Activated naive CD8-positive, alpha-beta T cell treated with anti-CD3 and anti-CD28 coated beads for 36 hours (primary cell): ENCODE data around the gene AKT3. TPM values are rescaled to one million over a fixed set of nuclear protein-coding genes. Genes with fewer than 3 reads are reported as not detected.

Experiments used
- DNase-seq: peaks from one replicate; pipeline ENCODE4 v3.0.0; 2021
- H3K27ac Mint-ChIP-seq: one replicate; pipeline ENCODE4 v1.8.0; 2022; ENCODE audit warnings: mild to moderate bottlenecking, moderate library complexity, mixed read lengths
- H3K27me3 Mint-ChIP-seq: one replicate; pipeline ENCODE4 v1.8.0; 2022; ENCODE audit warnings: mild to moderate bottlenecking, mixed read lengths
- H3K36me3 Mint-ChIP-seq: one replicate; pipeline ENCODE4 v1.8.0; 2021; ENCODE audit warnings: mild to moderate bottlenecking, mixed read lengths
- H3K4me1 Mint-ChIP-seq: one replicate; pipeline ENCODE4 v1.8.0; 2021; ENCODE audit warnings: mixed read lengths
- H3K4me3 Mint-ChIP-seq: one replicate; pipeline ENCODE4 v1.8.0; 2022; ENCODE audit warnings: mild to moderate bottlenecking, moderate library complexity, mixed read lengths
- H3K9me3 Mint-ChIP-seq: one replicate; pipeline ENCODE4 v1.8.0; 2022; ENCODE audit warnings: mixed read lengths
- total RNA-seq, 2 experiments: library from RNA; stranded (reverse); gene quantifications; one replicate each; pipeline ENCODE4 v1.2.3, GENCODE V29; 2021

AKT3 gene
- total RNA-seq, 2 experiments from 2014 or later = 19.1 to 21.5 TPM

GRCh38 chr1:243549791-243550190 is 300.3 kb downstream of the AKT3 start:
- Mint-ChIP-seq H3K27me3 (no peaks in the 10 kb centered on the region), H3K4me1 (peaks cover 4% of the 10 kb centered on the region), H3K27ac (no peak overlapping the region), H3K36me3 (peaks cover 20% of the 10 kb centered on the region), H3K9me3 (no peaks in the 10 kb centered on the region), H3K4me3 (no peak overlapping the region)
- no peak for DNase-seq

DNA sequence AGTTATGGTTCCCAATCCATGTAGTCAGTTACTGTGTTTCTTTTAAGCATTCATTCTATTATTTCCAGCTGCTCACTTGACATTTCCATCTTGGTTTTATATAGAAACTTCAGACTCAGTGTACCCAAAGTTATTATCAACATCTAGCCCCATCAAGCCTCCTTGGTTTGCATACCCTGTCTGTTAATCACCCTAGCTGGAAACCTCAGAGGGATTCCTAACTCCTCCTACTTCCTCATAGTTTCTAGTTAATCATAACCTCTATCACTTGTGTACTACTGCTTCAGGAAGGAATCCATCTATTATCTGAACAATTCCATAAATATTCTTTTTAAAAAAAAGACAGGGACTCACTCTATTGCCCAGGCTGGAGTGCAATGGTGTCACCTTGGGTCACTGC is 300.9 kb downstream of the AKT3 start:
- DNase-seq = no peak
- Mint-ChIP-seq H3K27me3 (no peaks in the 10 kb centered on the region), H3K36me3 (peaks cover 21% of the 10 kb centered on the region), H3K4me3 (no peak overlapping the region), H3K4me1 (peaks cover 4% of the 10 kb centered on the region), H3K27ac (no peak overlapping the region), H3K9me3 (no peaks in the 10 kb centered on the region)

DNA sequence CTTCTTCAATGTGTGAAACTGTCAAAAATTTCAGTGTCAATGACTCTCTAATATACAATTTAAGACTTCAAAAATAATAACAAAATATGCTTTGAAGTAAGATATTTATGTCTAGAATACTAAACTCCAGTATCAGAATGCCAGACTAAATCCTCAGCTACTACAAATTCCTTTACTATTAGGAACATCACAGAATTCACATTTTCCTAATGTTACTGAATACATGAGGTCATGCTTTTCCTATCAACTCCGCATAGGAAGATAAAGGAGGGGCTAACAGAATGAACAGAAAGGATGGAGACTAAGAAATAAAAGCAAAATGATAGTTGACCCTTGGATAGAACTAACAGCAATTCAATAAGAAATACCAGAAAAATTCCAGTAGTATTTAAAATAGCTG is 301.5 kb downstream of the AKT3 start:
- no peaks in the 10 kb centered on the region for H3K27me3 Mint-ChIP-seq
- peaks cover 27% of the 10 kb centered on the region for H3K36me3 Mint-ChIP-seq

DNA sequence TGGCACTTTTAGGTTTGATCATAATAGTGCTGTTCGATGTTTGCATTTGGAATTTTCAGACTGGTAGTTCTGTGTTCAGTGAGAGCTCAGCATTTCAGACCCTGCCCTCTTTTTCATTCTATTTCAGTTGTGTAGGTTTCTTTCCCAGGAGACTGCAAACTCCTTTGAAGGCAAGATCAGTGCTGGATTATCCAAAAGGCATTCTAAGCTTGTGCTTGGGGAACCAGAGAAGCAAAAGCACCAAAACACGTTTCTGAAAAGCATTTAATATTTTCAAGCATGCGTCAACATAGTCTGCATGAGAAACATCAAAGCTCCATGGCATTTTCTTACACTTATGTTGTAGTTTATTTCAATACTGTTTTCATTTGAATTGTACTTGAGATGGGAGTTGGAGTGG is 302.2 kb downstream of the AKT3 start:
- peaks cover 4% of the 10 kb centered on the region for H3K4me1 Mint-ChIP-seq
- H3K9me3 Mint-ChIP-seq = no peaks in the 10 kb centered on the region
- no peaks in the 10 kb centered on the region for H3K27me3 Mint-ChIP-seq
- H3K36me3 Mint-ChIP-seq = peaks cover 30% of the 10 kb centered on the region
- DNase-seq = no peak
- no peak overlapping the region for H3K4me3 Mint-ChIP-seq
- H3K27ac Mint-ChIP-seq = no peak overlapping the region

More for the DNA sequence above, 301.5 kb downstream of the AKT3 start:
- DNase-seq = no peak
- Mint-ChIP-seq H3K4me1 (peaks cover 4% of the 10 kb centered on the region), H3K4me3 (no peak overlapping the region), H3K9me3 (no peaks in the 10 kb centered on the region), H3K27ac (no peak overlapping the region)

DNA sequence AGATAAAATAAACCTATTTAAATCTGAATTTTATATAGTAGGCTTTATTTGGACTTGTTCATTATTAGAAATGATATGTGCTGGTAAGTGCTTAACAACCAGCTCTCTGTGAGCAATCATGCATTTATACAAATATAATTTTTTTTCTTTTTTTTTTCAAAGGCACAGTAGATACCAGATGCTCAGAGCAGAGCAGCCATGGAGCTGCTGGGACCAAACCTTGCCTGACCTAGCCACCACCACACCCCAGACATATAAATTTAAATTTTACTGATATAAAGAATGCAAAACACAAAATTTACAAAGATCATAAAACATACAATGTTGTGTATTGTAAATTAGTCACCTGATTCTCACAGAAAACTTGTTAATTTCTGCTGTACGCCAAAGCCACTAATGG is 303.6 kb downstream of the AKT3 start:
- no peak for DNase-seq
- Mint-ChIP-seq H3K27me3 (no peaks in the 10 kb centered on the region), H3K36me3 (peaks cover 28% of the 10 kb centered on the region), H3K4me3 (no peak overlapping the region), H3K4me1 (peaks cover 4% of the 10 kb centered on the region), H3K9me3 (no peaks in the 10 kb centered on the region), H3K27ac (no peak overlapping the region)

DNA sequence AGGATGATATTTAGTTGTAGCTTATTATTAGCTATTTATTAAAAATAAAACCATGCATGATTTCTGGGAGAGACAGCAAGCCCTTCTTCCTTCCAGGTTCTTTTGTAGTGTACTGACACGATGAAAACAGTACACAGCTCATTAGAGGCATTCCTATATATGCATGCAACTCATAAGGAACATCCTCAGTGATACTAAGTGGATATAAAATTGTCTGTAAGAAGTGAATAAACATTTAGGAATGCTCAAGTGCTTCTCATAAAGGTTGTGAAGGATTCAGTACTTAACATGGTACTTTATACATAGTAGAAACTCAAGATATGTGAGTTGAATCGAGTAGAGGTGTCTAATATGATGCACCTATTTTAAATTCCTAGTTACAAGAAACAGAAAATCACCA is 306.5 kb downstream of the AKT3 start:
- no peak for DNase-seq
- Mint-ChIP-seq H3K4me1 (peaks cover 2% of the 10 kb centered on the region), H3K4me3 (no peak overlapping the region), H3K36me3 (peaks cover 22% of the 10 kb centered on the region), H3K9me3 (no peaks in the 10 kb centered on the region), H3K27me3 (no peaks in the 10 kb centered on the region), H3K27ac (no peak overlapping the region)

- Mint-ChIP-seq H3K9me3 (no peaks in the 10 kb centered on the region), H3K27me3 (no peaks in the 10 kb centered on the region), H3K27ac (no peak overlapping the region), H3K4me3 (no peak overlapping the region), H3K4me1 (peaks cover 2% of the 10 kb centered on the region), H3K36me3 (peaks cover 22% of the 10 kb centered on the region)
- DNase-seq = no peak
Measured at GRCh38 chr1:243542739-243543415, 307.2 kb downstream of the AKT3 start.

DNA sequence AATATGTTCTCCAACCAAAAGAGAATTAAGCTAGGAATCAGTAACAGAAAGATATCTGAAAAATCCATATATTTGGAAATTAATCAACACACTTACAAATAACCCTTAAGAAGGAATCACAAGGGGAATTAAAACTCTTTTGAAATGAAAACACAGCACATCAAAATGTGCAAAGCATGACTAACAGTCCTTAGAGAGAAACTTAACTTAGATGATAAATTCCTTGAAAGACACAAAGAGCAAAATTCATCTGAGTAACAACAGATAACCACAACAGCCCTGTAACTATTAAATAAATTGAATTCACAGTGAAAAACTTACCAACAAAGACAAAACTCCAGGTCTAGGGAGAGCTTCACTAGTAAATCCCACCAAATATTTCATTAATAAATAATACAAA is 310.4 kb downstream of the AKT3 start:
- H3K36me3 Mint-ChIP-seq = peaks cover 26% of the 10 kb centered on the region
- no peak for DNase-seq
- no peaks in the 10 kb centered on the region for H3K4me1 Mint-ChIP-seq
- H3K27me3 Mint-ChIP-seq = no peaks in the 10 kb centered on the region
- H3K4me3 Mint-ChIP-seq = no peak overlapping the region
- H3K9me3 Mint-ChIP-seq = no peaks in the 10 kb centered on the region
- no peak overlapping the region for H3K27ac Mint-ChIP-seq

DNA sequence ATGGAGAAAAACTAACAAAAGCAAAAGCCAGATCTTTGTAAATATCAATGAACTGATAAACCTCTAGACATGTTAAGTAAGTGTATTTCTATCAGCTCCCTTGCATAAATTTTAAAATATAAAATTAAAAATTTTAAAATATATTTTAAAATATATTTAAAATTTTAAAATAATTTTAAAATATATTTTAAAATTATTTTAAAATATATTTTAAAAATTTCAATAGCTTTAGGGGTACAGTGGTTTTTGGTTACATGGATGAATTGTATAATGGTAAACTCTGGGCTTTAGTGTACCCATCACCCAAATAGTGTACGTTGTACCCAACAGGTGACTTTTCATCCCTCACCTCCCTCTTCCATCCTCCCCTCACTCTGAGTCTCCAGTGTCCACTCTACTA is 315.0 kb downstream of the AKT3 start:
- DNase-seq = no peak
- Mint-ChIP-seq H3K9me3 (peaks cover under 1% of the 10 kb centered on the region), H3K27ac (no peak overlapping the region), H3K27me3 (no peaks in the 10 kb centered on the region), H3K4me3 (no peak overlapping the region), H3K36me3 (peaks cover 25% of the 10 kb centered on the region), H3K4me1 (no peaks in the 10 kb centered on the region)

DNA sequence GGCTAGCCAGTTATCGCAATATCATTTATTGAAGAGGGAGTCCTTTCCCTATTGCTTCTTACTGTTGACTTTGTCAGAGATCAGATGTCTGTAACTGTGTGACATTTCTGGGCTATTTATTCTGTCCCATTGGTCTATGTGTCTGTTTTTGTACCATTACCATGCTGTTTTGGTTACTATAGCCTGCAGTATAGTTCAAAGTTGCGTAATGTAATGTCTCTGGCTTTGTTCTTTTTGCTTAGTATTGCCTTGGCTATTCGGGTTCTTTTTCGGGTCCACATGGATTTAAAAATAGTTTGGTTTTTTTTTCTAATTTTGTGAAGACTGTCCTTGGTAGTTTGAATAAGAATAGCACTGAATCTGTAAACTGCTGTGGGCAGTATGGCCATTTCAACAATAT is 320.5 kb downstream of the AKT3 start:
- no peak overlapping the region for H3K27ac Mint-ChIP-seq
- no peak overlapping the region for H3K4me3 Mint-ChIP-seq
- H3K9me3 Mint-ChIP-seq = peaks cover 10% of the 10 kb centered on the region
- H3K27me3 Mint-ChIP-seq = no peaks in the 10 kb centered on the region
- peaks cover 4% of the 10 kb centered on the region for H3K4me1 Mint-ChIP-seq
- H3K36me3 Mint-ChIP-seq = peaks cover 29% of the 10 kb centered on the region
- no peak for DNase-seq

DNA sequence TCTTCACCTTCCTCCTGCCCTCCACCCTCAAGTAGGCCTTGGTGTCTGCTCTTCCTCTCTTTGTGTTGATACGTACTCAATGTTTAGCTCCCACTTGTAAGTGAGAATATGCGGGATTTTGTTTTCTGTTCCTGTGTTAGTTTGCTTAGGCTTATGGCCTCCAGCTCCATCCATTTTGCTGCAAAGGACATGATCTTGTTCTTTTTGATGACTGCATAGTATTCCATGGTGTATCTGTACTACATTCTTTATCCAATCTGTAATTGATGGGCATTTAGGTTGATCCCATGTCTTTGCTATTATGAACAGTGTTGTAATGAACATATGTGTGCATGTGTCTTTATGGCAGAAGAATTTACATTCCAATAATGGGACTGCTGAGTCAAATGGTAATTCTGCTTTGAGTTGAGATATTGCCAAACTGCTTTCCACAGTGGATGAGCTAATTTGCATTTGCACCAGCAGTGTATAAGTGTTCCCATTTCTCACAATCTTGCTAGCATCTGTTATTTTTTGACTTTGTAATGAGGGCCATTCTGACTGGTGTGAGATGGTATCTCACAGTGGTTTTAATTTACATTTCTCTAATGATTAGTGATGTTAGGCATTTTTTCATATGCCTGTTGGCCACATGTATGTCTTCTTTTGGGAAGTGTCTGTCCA is 321.5 kb downstream of the AKT3 start:
- no peak overlapping the region for H3K4me3 Mint-ChIP-seq
- peaks cover 29% of the 10 kb centered on the region for H3K36me3 Mint-ChIP-seq
- DNase-seq = no peak
- H3K9me3 Mint-ChIP-seq = peaks cover 10% of the 10 kb centered on the region
- H3K4me1 Mint-ChIP-seq = peaks cover 4% of the 10 kb centered on the region
- no peak overlapping the region for H3K27ac Mint-ChIP-seq
- no peaks in the 10 kb centered on the region for H3K27me3 Mint-ChIP-seq

DNA sequence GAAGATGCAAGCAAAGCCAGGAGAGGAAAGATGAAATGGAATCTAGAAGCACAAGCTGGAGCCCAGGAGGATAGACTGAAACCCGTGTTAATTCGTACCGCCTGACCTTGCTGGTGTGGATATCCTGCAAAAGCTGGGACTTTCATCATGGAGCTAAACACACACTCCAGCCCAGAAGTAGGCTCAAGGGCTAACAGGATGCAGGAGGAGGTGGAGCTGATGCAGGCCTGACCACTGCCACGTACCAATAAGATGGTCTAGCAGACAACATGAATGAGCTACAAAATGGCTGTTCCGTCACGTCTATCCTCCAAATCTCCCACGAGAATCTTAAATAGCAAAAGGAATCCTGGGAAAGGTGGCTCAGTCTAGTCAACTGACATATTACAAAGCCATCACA is 323.9 kb downstream of the AKT3 start:
- no peak overlapping the region for H3K4me3 Mint-ChIP-seq
- peaks cover 10% of the 10 kb centered on the region for H3K9me3 Mint-ChIP-seq
- peaks cover 4% of the 10 kb centered on the region for H3K4me1 Mint-ChIP-seq
- no peak for DNase-seq
- H3K36me3 Mint-ChIP-seq = peaks cover 26% of the 10 kb centered on the region
- H3K27ac Mint-ChIP-seq = no peak overlapping the region
- no peaks in the 10 kb centered on the region for H3K27me3 Mint-ChIP-seq

- Mint-ChIP-seq H3K36me3 (peaks cover 20% of the 10 kb centered on the region), H3K27me3 (no peaks in the 10 kb centered on the region), H3K27ac (no peak overlapping the region), H3K9me3 (peaks cover 10% of the 10 kb centered on the region), H3K4me3 (no peak overlapping the region), H3K4me1 (peaks cover 4% of the 10 kb centered on the region)
- DNase-seq = no peak
Measured at GRCh38 chr1:243525085-243525487, 325.0 kb downstream of the AKT3 start.

GRCh38 chr1:243523766-243524165 is 326.3 kb downstream of the AKT3 start:
- Mint-ChIP-seq H3K4me3 (no peak overlapping the region), H3K9me3 (peaks cover 5% of the 10 kb centered on the region), H3K27me3 (no peaks in the 10 kb centered on the region), H3K27ac (no peak overlapping the region), H3K4me1 (peaks cover 4% of the 10 kb centered on the region), H3K36me3 (peaks cover 16% of the 10 kb centered on the region)
- no peak for DNase-seq

DNA sequence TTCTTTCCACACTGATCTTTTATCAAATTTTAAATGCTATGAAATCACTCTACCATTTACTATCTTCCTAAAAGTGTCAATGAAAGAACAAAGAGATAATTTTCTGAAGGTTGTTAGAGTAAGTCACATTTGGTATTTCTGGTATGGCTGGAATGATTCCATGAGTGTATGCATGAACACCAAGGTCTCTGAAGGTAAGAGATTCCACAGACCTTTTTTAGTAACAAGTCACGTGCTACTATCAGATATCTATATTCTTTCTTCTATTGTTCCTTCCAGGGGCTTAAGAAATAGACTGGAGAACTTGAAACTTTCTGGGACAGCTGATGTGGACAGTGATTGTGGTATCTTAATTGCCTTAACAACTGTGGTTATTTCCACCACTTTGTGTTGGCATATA is 329.2 kb downstream of the AKT3 start:
- no peak overlapping the region for H3K4me3 Mint-ChIP-seq
- no peak overlapping the region for H3K27ac Mint-ChIP-seq
- H3K9me3 Mint-ChIP-seq = peaks cover 7% of the 10 kb centered on the region
- DNase-seq = no peak
- no peaks in the 10 kb centered on the region for H3K27me3 Mint-ChIP-seq
- peaks cover 18% of the 10 kb centered on the region for H3K36me3 Mint-ChIP-seq
- H3K4me1 Mint-ChIP-seq = peaks cover 4% of the 10 kb centered on the region

DNA sequence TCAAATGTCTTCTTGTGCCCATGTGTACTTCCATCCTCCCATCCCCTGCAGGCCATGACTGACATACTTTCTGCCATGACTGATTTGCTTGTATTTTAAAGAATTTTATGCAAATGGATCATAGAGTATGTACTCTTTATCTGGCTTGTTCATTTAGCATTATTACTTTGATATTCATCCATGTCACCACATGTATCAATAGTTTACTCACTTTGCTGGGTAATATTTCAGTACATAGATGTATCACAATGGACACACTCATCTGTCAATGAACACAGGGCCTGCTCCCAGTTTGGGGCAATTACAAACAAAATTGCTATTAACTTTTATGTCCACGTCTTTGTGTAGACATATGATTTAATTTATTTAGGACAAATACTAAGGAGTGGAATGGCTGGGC is 335.1 kb downstream of the AKT3 start:
- Mint-ChIP-seq H3K27me3 (no peaks in the 10 kb centered on the region), H3K36me3 (peaks cover 16% of the 10 kb centered on the region), H3K27ac (no peak overlapping the region), H3K4me3 (no peak overlapping the region), H3K9me3 (peaks cover 6% of the 10 kb centered on the region), H3K4me1 (peaks cover 13% of the 10 kb centered on the region)
- DNase-seq = no peak
